ENCODE data around the gene HOOK2. TPM values are rescaled to one million over a fixed set of nuclear protein-coding genes. Genes with fewer than 3 reads are reported as not detected.
"Not testable (repeated sequence)": the region's sequence is repeated elsewhere in the genome, so short reads cannot be mapped to it uniquely, and the experiment has no call there.

HOOK2 gene
- total and polyA plus RNA-seq, 5 donors from 2014 or later = 0.24 to 16.9 (median 1.9) TPM

GRCh38 chr19:12715929-12716328, 59.4 kb downstream of the HOOK2 start:
- Histone ChIP-seq H3K4me1 (ENCODE audit: control insufficient read depth, insufficient read depth, low read length, poor library complexity, severe bottlenecking) (peaks cover 7% of the 10 kb centered on the region), H3K9me3 (ENCODE audit: control insufficient read depth in 2 of 2, low read length in 2 of 2) (no peaks in the 10 kb centered on the region), H3K36me3 (ENCODE audit: control insufficient read depth, insufficient read depth, low read length) (peaks cover 36% of the 10 kb centered on the region), H3K27ac (ENCODE audit: insufficient read depth, low read length, poor library complexity, severe bottlenecking) (no peak overlapping the region), H3K27me3 (ENCODE audit: control insufficient read depth, insufficient read depth, low read length) (no peaks in the 10 kb centered on the region), H3K4me3 (ENCODE audit: low read depth, low read length) (no peak overlapping the region)
- no peak for DNase-seq
- no peaks in the 10 kb centered on the region for H3K9me3 Mint-ChIP-seq
- no peak overlapping the region for H3K4me3 Mint-ChIP-seq
- peaks cover 15% of the 10 kb centered on the region for H3K36me3 Mint-ChIP-seq
- H3K4me1 Mint-ChIP-seq = peaks cover 0 to 23% (median 10%) of the 10 kb centered on the region in 4 donors
- ATAC-seq (ENCODE audit: low read depth in 2 of 2) = no peak
- H3K27me3 Mint-ChIP-seq = no peaks in the 10 kb centered on the region
- H3K27ac Mint-ChIP-seq = no peak overlapping the region

GRCh38 chr19:12715102-12715501, 60.2 kb downstream of the HOOK2 start:
- Histone ChIP-seq H3K9me3 (ENCODE audit: control insufficient read depth in 2 of 2, low read length in 2 of 2) (no peaks in the 10 kb centered on the region), H3K4me3 (ENCODE audit: low read depth, low read length) (no peak overlapping the region), H3K36me3 (ENCODE audit: control insufficient read depth, insufficient read depth, low read length) (peaks cover 41% of the 10 kb centered on the region), H3K27me3 (ENCODE audit: control insufficient read depth, insufficient read depth, low read length) (no peaks in the 10 kb centered on the region), H3K27ac (ENCODE audit: insufficient read depth, low read length, poor library complexity, severe bottlenecking) (no peak overlapping the region), H3K4me1 (ENCODE audit: control insufficient read depth, insufficient read depth, low read length, poor library complexity, severe bottlenecking) (no peaks in the 10 kb centered on the region)
- Mint-ChIP-seq H3K27me3 (no peaks in the 10 kb centered on the region), H3K36me3 (peaks cover 20% of the 10 kb centered on the region), H3K9me3 (no peaks in the 10 kb centered on the region), H3K27ac (no peak overlapping the region), H3K4me3 (no peak overlapping the region), H3K4me1 (peaks cover 0 to 16% (median 4%) of the 10 kb centered on the region in 4 donors)
- DNase-seq (no peak), ATAC-seq (ENCODE audit: low read depth in 2 of 2) (no peak)

GRCh38 chr19:12713304-12713703, 62.0 kb downstream of the HOOK2 start:
- DNase-seq; H3K27ac ChIP-seq (ENCODE audit: insufficient read depth, low read length, poor library complexity, severe bottlenecking); H3K4me1 Mint-ChIP-seq; H3K4me1 ChIP-seq (ENCODE audit: control insufficient read depth, insufficient read depth, low read length, poor library complexity, severe bottlenecking); H3K4me3 ChIP-seq (ENCODE audit: low read depth, low read length); H3K9me3 Mint-ChIP-seq; ATAC-seq (ENCODE audit: low read depth in 2 of 2); H3K27ac Mint-ChIP-seq; H3K27me3 Mint-ChIP-seq; H3K9me3 ChIP-seq (ENCODE audit: control insufficient read depth in 2 of 2, low read length in 2 of 2); H3K27me3 ChIP-seq (ENCODE audit: control insufficient read depth, insufficient read depth, low read length); H3K4me3 Mint-ChIP-seq: not testable (repeated sequence)
- peaks cover 40% of the 10 kb centered on the region for H3K36me3 ChIP-seq (ENCODE audit: control insufficient read depth, insufficient read depth, low read length)
- peaks cover 21% of the 10 kb centered on the region for H3K36me3 Mint-ChIP-seq

Other genes starting within 250 kb of the HOOK2 start
- gene ZNF564, start 224.1 kb downstream of the HOOK2 start, total RNA-seq = 16.1 TPM
- 10 to 100 TPM; 16.3 to 20.2 (median 17.6) TPM for gene ZNF564, start 224.1 kb downstream of the HOOK2 start, polyA plus RNA-seq
- 11.3 TPM for gene ZNF490, start 164.7 kb downstream of the HOOK2 start, total RNA-seq
- 1 to 10 TPM; 4.7 to 8.4 (median 5.7) TPM for gene ZNF490, start 164.7 kb downstream of the HOOK2 start, polyA plus RNA-seq
- 65.1 TPM for gene ZNF791, start 164.6 kb downstream of the HOOK2 start, total RNA-seq
- 10 to 100 TPM in 3 of 4 donors, 1 to 10 TPM in 1; 9.6 to 14.0 (median 12.2) TPM for gene ZNF791, start 164.6 kb downstream of the HOOK2 start, polyA plus RNA-seq
- gene MAN2B1, start 108.8 kb downstream of the HOOK2 start, total RNA-seq = 147 TPM
- 10 to 100 TPM; 46.3 to 58.6 (median 49.3) TPM for gene MAN2B1, start 108.8 kb downstream of the HOOK2 start, polyA plus RNA-seq
- gene WDR83, start 108.7 kb downstream of the HOOK2 start, total RNA-seq = 13.0 TPM
- gene WDR83, start 108.7 kb downstream of the HOOK2 start, polyA plus RNA-seq = 10 to 100 TPM; 10.6 to 18.5 (median 12.9) TPM
- gene DHPS, start 93.7 kb downstream of the HOOK2 start, total RNA-seq = 122 TPM
- gene DHPS, start 93.7 kb downstream of the HOOK2 start, polyA plus RNA-seq = 100 to 1,000 TPM in 1 of 4 donors, 10 to 100 TPM in 3; 78.5 to 105 (median 96.8) TPM
- gene GNG14, start 87.6 kb downstream of the HOOK2 start, total RNA-seq = not detected
- not detected for gene GNG14, start 87.6 kb downstream of the HOOK2 start, polyA plus RNA-seq
- 1.7 TPM for gene FBXW9, start 78.9 kb downstream of the HOOK2 start, total RNA-seq
- gene FBXW9, start 78.9 kb downstream of the HOOK2 start, polyA plus RNA-seq = 1 to 10 TPM; 5.0 to 8.1 (median 6.6) TPM
- 42.9 TPM for gene TNPO2, start 51.6 kb downstream of the HOOK2 start, total RNA-seq
- gene TNPO2, start 51.6 kb downstream of the HOOK2 start, polyA plus RNA-seq = 1 to 10 TPM; 1.7 to 3.1 (median 2.0) TPM
- 197 TPM for gene TRIR, start 40.9 kb downstream of the HOOK2 start, total RNA-seq
- 100 to 1,000 TPM; 238 to 323 (median 261) TPM for gene TRIR, start 40.9 kb downstream of the HOOK2 start, polyA plus RNA-seq
- gene GET3, start 38.1 kb downstream of the HOOK2 start, total RNA-seq = 37.9 TPM
- gene GET3, start 38.1 kb downstream of the HOOK2 start, polyA plus RNA-seq = 10 to 100 TPM; 68.0 to 91.2 (median 81.9) TPM
- not detected for gene BEST2, start 23.8 kb downstream of the HOOK2 start, total RNA-seq
- gene BEST2, start 23.8 kb downstream of the HOOK2 start, polyA plus RNA-seq = not detected
- 2,802 TPM for gene JUNB, start 15.9 kb upstream of the HOOK2 start, total RNA-seq
- 100 to 1,000 TPM; 582 to 986 (median 765) TPM for gene JUNB, start 15.9 kb upstream of the HOOK2 start, polyA plus RNA-seq
- gene PRDX2, start 26.2 kb upstream of the HOOK2 start, total RNA-seq = 74.0 TPM
- 100 to 1,000 TPM; 326 to 380 (median 341) TPM for gene PRDX2, start 26.2 kb upstream of the HOOK2 start, polyA plus RNA-seq
- gene THSD8, start 26.5 kb upstream of the HOOK2 start, total RNA-seq = 2.8 TPM
- 10 to 100 TPM in 1 of 4 donors, 1 to 10 TPM in 1, under 1 TPM in 1, not detected in 1; 0.66 to 13.9 (median 4.8) TPM for gene THSD8, start 26.5 kb upstream of the HOOK2 start, polyA plus RNA-seq
- gene RNASEH2A, start 31.0 kb upstream of the HOOK2 start, total RNA-seq = 4.7 TPM
- gene RNASEH2A, start 31.0 kb upstream of the HOOK2 start, polyA plus RNA-seq = 10 to 100 TPM; 18.7 to 27.5 (median 23.4) TPM
- gene RTBDN, start 59.0 kb upstream of the HOOK2 start, total RNA-seq = not detected
- gene RTBDN, start 59.0 kb upstream of the HOOK2 start, polyA plus RNA-seq = not detected
- 0.94 TPM for gene MAST1, start 63.0 kb upstream of the HOOK2 start, total RNA-seq
- 1 to 10 TPM in 1 of 4 donors, under 1 TPM in 2, not detected in 1; 0.05 to 1.8 (median 0.52) TPM for gene MAST1, start 63.0 kb upstream of the HOOK2 start, polyA plus RNA-seq
- 20.2 TPM for gene DNASE2, start 105.9 kb upstream of the HOOK2 start, total RNA-seq
- 10 to 100 TPM; 54.4 to 72.1 (median 63.6) TPM for gene DNASE2, start 105.9 kb upstream of the HOOK2 start, polyA plus RNA-seq
- not detected for gene KLF1, start 111.6 kb upstream of the HOOK2 start, total RNA-seq
- gene KLF1, start 111.6 kb upstream of the HOOK2 start, polyA plus RNA-seq = under 1 TPM in 1 of 4 donors, not detected in 3; 0.23 TPM
- gene GCDH, start 115.6 kb upstream of the HOOK2 start, total RNA-seq = 40.0 TPM
- gene GCDH, start 115.6 kb upstream of the HOOK2 start, polyA plus RNA-seq = 10 to 100 TPM; 15.1 to 17.6 (median 16.1) TPM
- 0.54 TPM for gene SYCE2, start 143.7 kb upstream of the HOOK2 start, total RNA-seq
- gene SYCE2, start 143.7 kb upstream of the HOOK2 start, polyA plus RNA-seq = under 1 TPM in 1 of 4 donors, not detected in 3; 0.14 TPM
- 28.9 TPM for gene FARSA, start 158.2 kb upstream of the HOOK2 start, total RNA-seq
- gene FARSA, start 158.2 kb upstream of the HOOK2 start, polyA plus RNA-seq = 10 to 100 TPM; 52.2 to 74.0 (median 62.6) TPM
- 484 TPM for gene CALR, start 163.1 kb upstream of the HOOK2 start, total RNA-seq
- 100 to 1,000 TPM; 113 to 172 (median 149) TPM for gene CALR, start 163.1 kb upstream of the HOOK2 start, polyA plus RNA-seq
- gene RAD23A, start 170.3 kb upstream of the HOOK2 start, total RNA-seq = 80.9 TPM
- gene RAD23A, start 170.3 kb upstream of the HOOK2 start, polyA plus RNA-seq = 10 to 100 TPM; 73.8 to 85.0 (median 78.1) TPM
- 7.4 TPM for gene GADD45GIP1, start 181.7 kb upstream of the HOOK2 start, total RNA-seq
- gene GADD45GIP1, start 181.7 kb upstream of the HOOK2 start, polyA plus RNA-seq = 10 to 100 TPM; 57.2 to 71.9 (median 66.6) TPM
- gene DAND5, start 194.0 kb upstream of the HOOK2 start, total RNA-seq = not detected
- gene DAND5, start 194.0 kb upstream of the HOOK2 start, polyA plus RNA-seq = not detected
- gene NFIX, start 219.9 kb upstream of the HOOK2 start, total RNA-seq = 1.2 TPM
- under 1 TPM in 1 of 4 donors, not detected in 3; 0.15 TPM for gene NFIX, start 219.9 kb upstream of the HOOK2 start, polyA plus RNA-seq

Data from CD4-positive, CD25-positive, alpha-beta regulatory T cell (primary cell).